BJ (cell line): ENCODE results near the gene IL1R1. TPM values are rescaled to one million over a fixed set of nuclear protein-coding genes. Genes with fewer than 3 reads are reported as not detected.
A peak's percentile ranks its signal among the peaks of the same experiment; 100 is the strongest.
"Not testable (repeated sequence)": the region's sequence is repeated elsewhere in the genome, so short reads cannot be mapped to it uniquely, and the experiment has no call there.

Experiments
- CTCF ChIA-PET: fragments of 350-600 bp; formaldehyde crosslinking; extraction: SDS; loops from one replicate; lab custom pipeline; 2021; ENCODE audit warnings: antibody characterized with exemption, inconsistent platforms; lab: Yijun Ruan, JAX
- POLR2A ChIA-PET: fragments of 300-600 bp; sonication (Branson Sonifier 250); formaldehyde crosslinking; extraction: SDS; loops from one replicate; lab custom pipeline; 2021; ENCODE audit warnings: antibody characterized with exemption; lab: Charles Lee
- DNase-seq: peaks from one replicate; pipeline ENCODE4 v3.0.0-alpha.2; 2011; ENCODE audit warnings: low read depth
- H3K27me3 ChIP-seq: 2 replicates; pipeline ENCODE4 v1.6.0; 2011; ENCODE audit warnings: low read length; ENCODE audit not compliant: control insufficient read depth, insufficient read depth
- H3K36me3 ChIP-seq: 2 replicates; pipeline ENCODE4 v1.5.1; 2011; ENCODE audit warnings: low read length; ENCODE audit not compliant: control insufficient read depth, insufficient read depth
- H3K4me3 ChIP-seq: 2 replicates; pipeline ENCODE4 v1.5.1; 2011; ENCODE audit warnings: low read depth, mild to moderate bottlenecking, control low read depth, low read length
- polyA plus RNA-seq: library from polyadenylated mRNA; depleted of rRNA; stranded (reverse); fragments of >200 nt; gene quantifications from 2 replicates; pipeline ENCODE4 v1.2.3, GENCODE V29; 2011
- TF ChIP-seq, protein P1 (sequence below): IDR thresholded peaks from 2 replicates; pipeline ENCODE4 v1.5.1; 2011; ENCODE audit warnings: low read depth, mild to moderate bottlenecking, control low read depth, inconsistent platforms, low read length, moderate library complexity; ENCODE audit not compliant: insufficient read depth

Gene IL1R1
- polyA plus RNA-seq, 1 experiment, result 37.3 TPM

- no peak overlapping the region for H3K4me3 ChIP-seq
- H3K27me3 ChIP-seq, result no peaks in the 10 kb centered on the region
- DNase-seq, result no peak
- ChIA-PET CTCF (interaction anchor here (0.9 kb wide), 1 partner anchor 8 kb away, joined by 4 read pairs; no protein-coding TSS in a partner anchor), POLR2A (no interaction called here)
- H3K36me3 ChIP-seq, result no peaks in the 10 kb centered on the region
- TF ChIP-seq, protein P1, sequence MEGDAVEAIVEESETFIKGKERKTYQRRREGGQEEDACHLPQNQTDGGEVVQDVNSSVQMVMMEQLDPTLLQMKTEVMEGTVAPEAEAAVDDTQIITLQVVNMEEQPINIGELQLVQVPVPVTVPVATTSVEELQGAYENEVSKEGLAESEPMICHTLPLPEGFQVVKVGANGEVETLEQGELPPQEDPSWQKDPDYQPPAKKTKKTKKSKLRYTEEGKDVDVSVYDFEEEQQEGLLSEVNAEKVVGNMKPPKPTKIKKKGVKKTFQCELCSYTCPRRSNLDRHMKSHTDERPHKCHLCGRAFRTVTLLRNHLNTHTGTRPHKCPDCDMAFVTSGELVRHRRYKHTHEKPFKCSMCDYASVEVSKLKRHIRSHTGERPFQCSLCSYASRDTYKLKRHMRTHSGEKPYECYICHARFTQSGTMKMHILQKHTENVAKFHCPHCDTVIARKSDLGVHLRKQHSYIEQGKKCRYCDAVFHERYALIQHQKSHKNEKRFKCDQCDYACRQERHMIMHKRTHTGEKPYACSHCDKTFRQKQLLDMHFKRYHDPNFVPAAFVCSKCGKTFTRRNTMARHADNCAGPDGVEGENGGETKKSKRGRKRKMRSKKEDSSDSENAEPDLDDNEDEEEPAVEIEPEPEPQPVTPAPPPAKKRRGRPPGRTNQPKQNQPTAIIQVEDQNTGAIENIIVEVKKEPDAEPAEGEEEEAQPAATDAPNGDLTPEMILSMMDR, result no peak
Measured at GRCh38 chr2:102103284-102103683, 39.3 kb upstream of the IL1R1 start.

DNA sequence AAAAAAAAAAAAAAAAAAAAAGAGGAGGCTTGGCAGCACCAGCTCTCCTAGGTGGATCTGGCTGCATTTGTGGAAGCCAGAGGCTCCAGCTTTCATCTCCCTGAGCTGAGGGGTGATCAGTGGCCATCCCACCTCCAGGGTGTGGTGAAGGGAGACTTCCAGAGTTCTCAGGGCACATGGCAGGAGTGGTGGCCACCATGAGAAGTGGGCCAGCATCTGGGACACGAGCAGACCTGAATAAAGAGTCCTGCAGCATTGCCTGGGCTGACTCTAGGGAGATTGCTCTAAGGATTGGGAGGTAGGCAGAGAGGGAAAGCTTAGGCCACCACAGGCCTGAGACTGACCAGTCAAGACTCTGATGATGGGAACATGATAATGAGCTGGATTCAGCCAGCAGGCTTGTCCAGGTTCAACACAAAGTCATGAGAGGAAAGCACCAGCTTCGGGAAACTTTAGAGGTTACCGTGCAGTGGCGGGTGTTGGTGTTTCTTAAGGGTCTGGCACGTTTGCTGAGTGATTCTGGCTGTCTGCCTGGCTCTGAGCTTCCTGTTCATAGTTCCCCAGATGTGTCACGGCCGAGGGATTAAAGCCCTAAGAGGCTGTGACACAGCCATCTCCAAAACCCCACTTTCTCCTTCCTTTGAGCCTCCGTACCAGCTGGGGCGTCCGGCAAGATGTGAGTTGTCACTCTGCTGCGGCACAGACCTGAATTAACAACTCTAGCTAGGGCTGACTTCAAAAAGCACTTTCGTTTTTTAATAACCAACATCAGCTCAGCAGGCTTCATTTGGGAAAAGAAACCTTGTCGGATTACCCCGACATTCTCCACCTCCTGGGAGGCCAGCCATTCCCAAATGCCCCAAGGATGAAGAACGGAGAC is 38.3 kb upstream of the IL1R1 start:
- H3K4me3 ChIP-seq, result peak overlapping the region; percentile 39
- TF ChIP-seq, protein P1, result no peak
- POLR2A ChIA-PET, result interaction anchor here (0.8 kb wide), 1 partner anchor 42 kb away, joined by 3 read pairs; no protein-coding TSS in a partner anchor
- CTCF ChIA-PET, result interaction anchor here (0.9 to 1.6 kb wide), 3 partner anchors 9 to 84 kb away, joined by 4 to 5 read pairs (median 4); no protein-coding TSS in a partner anchor
- no peaks in the 10 kb centered on the region; the same call in 1 of the 2 replicates for H3K36me3 ChIP-seq
- peak; percentile 74 for DNase-seq
- H3K27me3 ChIP-seq, result no peaks in the 10 kb centered on the region

- H3K4me3 ChIP-seq, result no peak overlapping the region; the same call in none of the 2 replicates
- ChIA-PET POLR2A (no interaction called here), CTCF (interaction anchor here (1.2 kb wide), 4 partner anchors 11 to 86 kb away, joined by 3 to 5 read pairs (median 4); no protein-coding TSS in a partner anchor)
- H3K27me3 ChIP-seq, result no peaks in the 10 kb centered on the region
- TF ChIP-seq, protein P1, result no peak
- DNase-seq, result no peak
- H3K36me3 ChIP-seq, result peaks cover 1% of the 10 kb centered on the region
Measured at GRCh38 chr2:102106133-102106556, 36.4 kb upstream of the IL1R1 start.

DNA sequence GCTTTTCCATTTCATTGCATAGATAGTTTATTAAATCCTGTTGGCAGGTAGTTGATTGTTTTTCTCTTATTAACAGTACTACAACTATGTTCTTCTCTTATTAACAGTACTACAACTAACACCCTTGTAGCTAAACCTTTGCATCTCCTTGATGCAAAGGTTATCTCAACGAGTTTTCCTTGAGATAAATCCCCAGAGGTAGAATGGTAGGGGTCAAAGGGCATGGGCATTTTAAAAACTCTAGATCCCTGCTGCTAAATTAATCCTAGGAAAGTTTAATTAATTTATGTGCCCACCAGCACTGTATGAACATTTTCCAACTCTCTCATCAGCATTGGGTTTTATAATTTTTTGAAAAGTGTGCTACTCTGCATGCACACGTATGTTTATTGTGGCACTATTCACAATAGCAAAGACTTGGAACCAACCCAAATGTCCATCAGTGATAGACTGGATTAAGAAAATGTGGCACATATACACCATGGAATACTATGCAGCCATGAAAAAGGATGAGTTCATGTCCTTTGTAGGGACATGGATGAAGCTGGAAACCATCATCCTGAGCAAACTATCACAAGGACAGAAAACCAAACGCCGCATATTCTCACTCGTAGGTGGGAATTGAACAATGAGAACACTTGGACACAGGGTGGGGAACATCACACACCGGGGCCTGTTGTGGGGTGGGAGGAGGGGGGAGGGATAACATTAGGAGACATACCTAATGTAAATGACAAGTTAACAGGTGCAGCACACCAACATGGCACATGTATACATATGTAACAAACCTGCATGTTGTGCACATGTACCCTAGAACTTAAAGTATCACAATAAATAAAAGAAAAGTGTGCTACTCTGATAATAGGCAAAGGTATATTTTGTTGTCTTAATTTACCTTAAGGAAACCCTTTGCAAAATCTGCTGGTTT is 35.5 kb upstream of the IL1R1 start:
- H3K27me3 ChIP-seq, DNase-seq, H3K4me3 ChIP-seq, H3K36me3 ChIP-seq: not testable (repeated sequence)
- POLR2A ChIA-PET, result interaction anchor here (0.5 kb wide), 1 partner anchor 43 kb away, joined by 3 read pairs; no protein-coding TSS in a partner anchor
- CTCF ChIA-PET, result interaction anchor here (1.2 to 1.4 kb wide), 4 partner anchors 12 to 87 kb away, joined by 3 to 5 read pairs (median 4); no protein-coding TSS in a partner anchor

GRCh38 chr2:102107741-102108070 is 34.8 kb upstream of the IL1R1 start:
- ChIA-PET CTCF (interaction anchor here (1.4 kb wide), 1 partner anchor 88 kb away, joined by 5 read pairs; no protein-coding TSS in a partner anchor), POLR2A (interaction anchor here (0.5 kb wide), 1 partner anchor 44 kb away, joined by 3 read pairs; no protein-coding TSS in a partner anchor)
- H3K27me3 ChIP-seq, result no peaks in the 10 kb centered on the region
- no peak for DNase-seq
- TF ChIP-seq, protein P1, result no peak
- no peak overlapping the region for H3K4me3 ChIP-seq
- peaks cover 1% of the 10 kb centered on the region for H3K36me3 ChIP-seq
